Activated T-cell treated with anti-CD3 and anti-CD28 coated beads for 4 hours (primary cell): ENCODE measurements around the gene HTT.
A peak's percentile ranks its signal among the peaks of the same experiment; 100 is the strongest.
"Not testable (repeated sequence)": the region's sequence is repeated elsewhere in the genome, so short reads cannot be mapped to it uniquely, and the experiment has no call there.

Source experiments
- DNase-seq: peaks from one replicate; pipeline ENCODE4 v3.0.0-alpha.2; 2020

The HTT gene

GRCh38 chr4:3085948-3086670, 11.6 kb downstream of the HTT start:
- DNase-seq, result no peak

GRCh38 chr4:3087115-3087797, 12.8 kb downstream of the HTT start:
- DNase-seq, result no peak

GRCh38 chr4:3091464-3091863, 17.0 kb downstream of the HTT start:
- no peak for DNase-seq

- DNase-seq, result not testable (repeated sequence)
These were observed 20.2 kb downstream of the HTT start for GRCh38 chr4:3094701-3095100.

GRCh38 chr4:3096202-3096601, 21.7 kb downstream of the HTT start:
- no peak for DNase-seq

- DNase-seq, result no peak
These were observed 23.9 kb downstream of the HTT start for GRCh38 chr4:3098346-3098745.

GRCh38 chr4:3106339-3107186, 32.1 kb downstream of the HTT start:
- DNase-seq, result peak; percentile 89

- no peak for DNase-seq
These were observed 32.8 kb downstream of the HTT start for GRCh38 chr4:3107271-3107670.

GRCh38 chr4:3107691-3108121, 33.2 kb downstream of the HTT start:
- no peak for DNase-seq

- no peak for DNase-seq
These were observed 33.7 kb downstream of the HTT start for GRCh38 chr4:3108211-3108610.

GRCh38 chr4:3111461-3111860, 37.0 kb downstream of the HTT start:
- no peak for DNase-seq

- no peak for DNase-seq
These were observed 37.7 kb downstream of the HTT start for GRCh38 chr4:3112201-3112600.

- DNase-seq, result no peak
These were observed 38.4 kb downstream of the HTT start for GRCh38 chr4:3112609-3113469.

- no peak for DNase-seq
These were observed 39.9 kb downstream of the HTT start for GRCh38 chr4:3114377-3114776.

GRCh38 chr4:3115637-3116270, 41.3 kb downstream of the HTT start:
- no peak for DNase-seq

- no peak for DNase-seq
These were observed 42.5 kb downstream of the HTT start for GRCh38 chr4:3116955-3117354.

GRCh38 chr4:3118312-3118711, 43.8 kb downstream of the HTT start:
- DNase-seq, result no peak

- no peak for DNase-seq
These were observed 45.0 kb downstream of the HTT start for GRCh38 chr4:3119464-3119863.

GRCh38 chr4:3121110-3121509, 46.6 kb downstream of the HTT start:
- DNase-seq, result no peak

GRCh38 chr4:3121596-3121995, 47.1 kb downstream of the HTT start:
- DNase-seq, result no peak

- DNase-seq, result no peak
These were observed 47.6 kb downstream of the HTT start for GRCh38 chr4:3122081-3122563.

GRCh38 chr4:3123181-3123671, 48.7 kb downstream of the HTT start:
- no peak for DNase-seq
